Hepatocyte (in vitro differentiated cells): Measurements from ENCODE around the gene SIRT2. TPM values are rescaled to one million over a fixed set of nuclear protein-coding genes. Genes with fewer than 3 reads are reported as not detected.

Experiments
- DNase-seq: peaks from one replicate; pipeline ENCODE4 v3.0.0-alpha.2; 2016; ENCODE audit warnings: low spot score
- H2AFZ ChIP-seq: fragments of 200-600 bp; sonication (generic); 2 replicates; pipeline ENCODE4 v1.6.0; 2016; ENCODE audit warnings: antibody characterized with exemption, mild to moderate bottlenecking
- H3K27ac ChIP-seq: fragments of 200-600 bp; sonication (generic); 2 replicates; pipeline ENCODE4 v1.5.1; 2016; ENCODE audit warnings: mild to moderate bottlenecking
- H3K27me3 ChIP-seq: fragments of 200-600 bp; sonication (generic); 2 replicates; pipeline ENCODE4 v1.6.1; 2016
- H3K36me3 ChIP-seq: fragments of 200-600 bp; sonication (generic); replicated peaks from 2 replicates; pipeline ENCODE4 v1.5.1; 2016; ENCODE audit warnings: low read depth; ENCODE audit not compliant: insufficient read depth
- H3K4me1 ChIP-seq: fragments of 200-600 bp; sonication (generic); 2 replicates; pipeline ENCODE4 v1.5.1; 2016; ENCODE audit warnings: mild to moderate bottlenecking, moderate library complexity; ENCODE audit not compliant: insufficient read depth
- H3K4me2 ChIP-seq: fragments of 200-600 bp; sonication (generic); 2 replicates; pipeline ENCODE4 v1.6.0; 2016
- H3K4me3 ChIP-seq: fragments of 200-600 bp; sonication (generic); 2 replicates; pipeline ENCODE4 v1.5.1; 2016; ENCODE audit warnings: mild to moderate bottlenecking
- H3K79me2 ChIP-seq: fragments of 200-600 bp; sonication (generic); 2 replicates; pipeline ENCODE4 v1.6.0; 2017; ENCODE audit warnings: mild to moderate bottlenecking
- H3K9me2 ChIP-seq: fragments of 200-600 bp; sonication (generic); replicated peaks from 2 replicates; pipeline ENCODE4 v1.6.0; 2017; ENCODE audit warnings: mild to moderate bottlenecking; ENCODE audit not compliant: insufficient read depth
- H3K9me3 ChIP-seq: fragments of 200-600 bp; sonication (generic); 2 replicates; pipeline ENCODE4 v1.5.1; 2016; ENCODE audit warnings: low read depth, mild to moderate bottlenecking
- H4K20me1 ChIP-seq: fragments of 200-600 bp; sonication (generic); 2 replicates; pipeline ENCODE4 v1.6.0; 2016; ENCODE audit warnings: mild to moderate bottlenecking; ENCODE audit not compliant: insufficient read depth, poor library complexity, severe bottlenecking
- CTCF ChIP-seq: fragments of 200-600 bp; sonication (generic); IDR thresholded peaks from 2 replicates; pipeline ENCODE4 v1.5.1; 2016; ENCODE audit warnings: antibody characterized with exemption, mild to moderate bottlenecking; ENCODE audit not compliant: poor library complexity
- EZH2 ChIP-seq: fragments of 200-600 bp; sonication (generic); IDR thresholded peaks from 2 replicates; pipeline ENCODE4 v1.6.1; 2016; ENCODE audit warnings: antibody characterized with exemption, mild to moderate bottlenecking, borderline replicate concordance
- EZH2phosphoT487 ChIP-seq: fragments of 200-600 bp; sonication (generic); IDR thresholded peaks from one replicate; pipeline ENCODE4 v1.6.1; 2018; ENCODE audit warnings: antibody characterized with exemption, mild to moderate bottlenecking, low read depth, moderate library complexity; ENCODE audit not compliant: unreplicated experiment, severe bottlenecking
- WGBS: methylation state at CpG from one replicate; pipeline ENCODE4 v1.1.6; 2016; ENCODE audit warnings: low lambda C conversion rate; ENCODE audit errors: missing lambda C conversion rate; 5-methylcytosine and 5-hydroxymethylcytosine counted together
- polyA plus RNA-seq: library from polyadenylated mRNA; unstranded; fragments of >200 nt; fragmentation: Nextera tagmentation; extraction: Ambion mirVana; gene quantifications from 2 replicates; pipeline ENCODE4 v1.2.1, GENCODE V29; 2016
- total RNA-seq: library from RNA; depleted of rRNA; stranded (reverse); fragments of >200 nt; gene quantifications from 2 replicates; pipeline ENCODE4 v1.2.3, GENCODE V29; 2014

The SIRT2 gene
- total and polyA plus RNA-seq, 2 experiments from 2014 or later, result 52.1 to 75.9 TPM

GRCh38 chr19:38894968-38895367 is 4.5 kb downstream of the SIRT2 start:
- H3K79me2 ChIP-seq, result peaks cover 34% of the 10 kb centered on the region
- no peak for DNase-seq
- no peak overlapping the region for H2AFZ ChIP-seq
- no peak overlapping the region for H3K4me2 ChIP-seq
- no peak overlapping the region for H3K4me3 ChIP-seq
- H4K20me1 ChIP-seq, result no peaks in the 10 kb centered on the region
- TF ChIP-seq EZH2phosphoT487 (no peak), CTCF (no peak), EZH2 (no peak)
- peaks cover 6% of the 10 kb centered on the region for H3K4me1 ChIP-seq
- no peak overlapping the region for H3K27ac ChIP-seq
- 71% methylated on average over 1 of the region's 9 CpGs for WGBS
- no peaks in the 10 kb centered on the region for H3K9me3 ChIP-seq
- H3K27me3 ChIP-seq, result no peaks in the 10 kb centered on the region
- H3K9me2 ChIP-seq, result no peaks in the 10 kb centered on the region
- H3K36me3 ChIP-seq, result no peaks in the 10 kb centered on the region

- H3K9me3 ChIP-seq, result no peaks in the 10 kb centered on the region
- no peaks in the 10 kb centered on the region for H4K20me1 ChIP-seq
- 99% methylated on average over 14 of the region's 14 CpGs for WGBS
- H3K27me3 ChIP-seq, result no peaks in the 10 kb centered on the region
- H3K9me2 ChIP-seq, result no peaks in the 10 kb centered on the region
- H3K79me2 ChIP-seq, result peaks cover 28% of the 10 kb centered on the region
- no peak overlapping the region for H3K4me3 ChIP-seq
- H3K36me3 ChIP-seq, result no peaks in the 10 kb centered on the region
- DNase-seq, result no peak
- no peak for TF ChIP-seq EZH2phosphoT487
- no peak for TF ChIP-seq EZH2
- TF ChIP-seq CTCF, result no peak
- H2AFZ ChIP-seq, result no peak overlapping the region
- H3K4me1 ChIP-seq, result peaks cover 2% of the 10 kb centered on the region
- H3K4me2 ChIP-seq, result no peak overlapping the region
- H3K27ac ChIP-seq, result no peak overlapping the region
Observed at GRCh38 chr19:38893341-38893771, 6.1 kb downstream of the SIRT2 start.

- Histone ChIP-seq H3K27me3 (no peaks in the 10 kb centered on the region), H3K9me3 (no peaks in the 10 kb centered on the region), H3K27ac (no peak overlapping the region), H3K9me2 (no peaks in the 10 kb centered on the region), H3K4me1 (no peaks in the 10 kb centered on the region), H4K20me1 (no peaks in the 10 kb centered on the region), H2AFZ (no peak overlapping the region), H3K4me2 (no peak overlapping the region), H3K79me2 (peaks cover 23% of the 10 kb centered on the region), H3K4me3 (no peak overlapping the region), H3K36me3 (no peaks in the 10 kb centered on the region)
- DNase-seq, result no peak
- TF ChIP-seq EZH2phosphoT487 (no peak), EZH2 (no peak), CTCF (no peak)
- WGBS, result 90% methylated on average over 5 of the region's 5 CpGs
Observed at GRCh38 chr19:38892841-38893240, 6.6 kb downstream of the SIRT2 start.

- H3K9me2 ChIP-seq, result no peaks in the 10 kb centered on the region
- H3K79me2 ChIP-seq, result peaks cover 13% of the 10 kb centered on the region
- H3K4me3 ChIP-seq, result no peak overlapping the region
- H3K4me1 ChIP-seq, result no peaks in the 10 kb centered on the region
- H2AFZ ChIP-seq, result no peak overlapping the region
- H3K27me3 ChIP-seq, result no peaks in the 10 kb centered on the region
- DNase-seq, result no peak
- no peak for TF ChIP-seq CTCF
- no peak for TF ChIP-seq EZH2phosphoT487
- no peak for TF ChIP-seq EZH2
- H4K20me1 ChIP-seq, result no peaks in the 10 kb centered on the region
- H3K4me2 ChIP-seq, result no peak overlapping the region
- H3K36me3 ChIP-seq, result no peaks in the 10 kb centered on the region
- WGBS, result 92% methylated on average over 6 of the region's 6 CpGs
- H3K9me3 ChIP-seq, result no peaks in the 10 kb centered on the region
- H3K27ac ChIP-seq, result no peak overlapping the region
Observed at GRCh38 chr19:38891771-38892170, 7.6 kb downstream of the SIRT2 start.
